HL-60 (cell line): ENCODE data around the gene KIF3C.
A peak's percentile ranks its signal among the peaks of the same experiment; 100 is the strongest.
"Not testable (repeated sequence)": the region's sequence is repeated elsewhere in the genome, so short reads cannot be mapped to it uniquely, and the experiment has no call there.

ENCODE experiments used
- DNase-seq, 2 experiments: peaks; one replicate each; pipeline ENCODE4 v3.0.0-alpha.2; 2010 to 2020; ENCODE audit warnings: low read depth in 1 of 2, low spot score in 1 of 2
- H3K27ac ChIP-seq: fragments of 250-450 bp; sonication (Bioruptor Pico); replicated peaks from 2 replicates; pipeline ENCODE4 v1.5.1; 2020; ENCODE audit warnings: mild to moderate bottlenecking, moderate library complexity
- H3K27me3 ChIP-seq: fragments of 250-450 bp; sonication (Bioruptor Pico); 2 replicates; pipeline ENCODE4 v1.5.1; 2021; ENCODE audit warnings: mild to moderate bottlenecking, moderate library complexity; ENCODE audit not compliant: insufficient read depth, poor library complexity, severe bottlenecking
- H3K4me3 ChIP-seq: replicated peaks from 2 replicates; pipeline ENCODE4 v1.5.1; 2011; ENCODE audit warnings: mild to moderate bottlenecking, control low read depth, low read length; ENCODE audit not compliant: insufficient read depth
- CTCF ChIP-seq: IDR thresholded peaks from one replicate; pipeline ENCODE4 v1.5.1; 2011; ENCODE audit warnings: low read length, control low read depth, inconsistent platforms; ENCODE audit not compliant: insufficient read depth
- GABPA ChIP-seq: IDR thresholded peaks from 2 replicates; pipeline ENCODE4 v1.6.1; 2012; ENCODE audit warnings: low read depth
- POLR2AphosphoS5 ChIP-seq: IDR thresholded peaks from 2 replicates; pipeline ENCODE4 v1.6.1; 2012; ENCODE audit warnings: low read depth
- REST ChIP-seq: IDR thresholded peaks from 2 replicates; pipeline ENCODE4 v1.6.1; 2012; ENCODE audit warnings: low read depth; ENCODE audit not compliant: insufficient replicate concordance
- SPI1 ChIP-seq: IDR thresholded peaks from 2 replicates; pipeline ENCODE4 v1.6.1; 2012; ENCODE audit warnings: low read depth, mild to moderate bottlenecking, borderline replicate concordance

Gene KIF3C

DNA sequence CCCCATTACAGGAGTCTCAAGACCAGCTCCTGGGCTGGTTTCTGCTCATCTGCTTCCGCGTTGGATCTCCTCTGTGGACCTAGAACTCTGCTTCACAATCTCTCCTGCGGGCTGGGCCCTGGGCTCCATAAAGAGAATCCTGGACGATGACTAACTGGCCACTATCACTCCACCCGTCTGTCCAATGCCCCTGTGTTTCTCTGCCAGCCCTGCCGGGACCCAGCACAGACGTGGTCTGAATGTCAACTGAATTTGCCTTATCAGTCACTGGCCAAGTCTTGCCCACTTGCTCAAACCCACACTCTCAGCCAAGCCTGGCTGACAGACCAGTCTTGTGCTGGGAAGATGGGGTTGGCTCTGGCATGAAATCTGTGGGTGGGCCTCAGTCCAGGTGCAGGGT, 17.4 kb downstream of the KIF3C start:
- DNase-seq = no peak
- Histone ChIP-seq H3K4me3 (no peak overlapping the region), H3K27ac (no peak overlapping the region), H3K27me3 (no peaks in the 10 kb centered on the region)
- TF ChIP-seq REST (no peak), GABPA (no peak)

GRCh38 chr2:25960920-25961319, 21.4 kb downstream of the KIF3C start:
- Histone ChIP-seq H3K4me3 (no peak overlapping the region), H3K27ac (no peak overlapping the region), H3K27me3 (no peaks in the 10 kb centered on the region)
- TF ChIP-seq REST (no peak), POLR2AphosphoS5 (peak; percentile 35; the same call in 1 of the 2 replicates), SPI1 (peak; percentile 95)
- DNase-seq = peak; percentile 53 to 82

- no peaks in the 10 kb centered on the region for H3K27me3 ChIP-seq
- TF ChIP-seq GABPA = no peak
- no peak for TF ChIP-seq REST
- TF ChIP-seq POLR2AphosphoS5 = no peak
- TF ChIP-seq CTCF = no peak
- no peak for TF ChIP-seq SPI1
- no peak for DNase-seq
- no peak overlapping the region for H3K4me3 ChIP-seq
- no peak overlapping the region for H3K27ac ChIP-seq
Measured at GRCh38 chr2:25960396-25960795, 21.9 kb downstream of the KIF3C start.

DNA sequence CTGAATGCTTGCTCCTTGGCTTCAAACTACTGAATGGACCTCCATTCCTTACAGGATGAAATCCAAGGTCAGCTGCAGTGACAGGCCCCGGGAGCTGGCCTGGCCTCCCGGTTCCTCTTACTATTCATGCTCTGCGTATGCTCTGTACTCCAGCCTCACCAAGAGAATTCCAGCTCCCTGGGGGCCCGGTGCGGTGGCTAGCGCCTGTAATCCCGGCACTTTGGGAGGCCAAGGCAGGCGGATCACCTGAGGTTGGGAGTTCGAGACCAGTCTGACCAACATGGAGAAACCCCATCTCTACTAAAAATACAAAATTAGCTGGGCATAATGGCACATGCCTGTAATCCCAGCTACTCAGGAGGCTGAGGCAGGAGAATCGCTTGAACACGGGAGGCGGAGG, 23.7 kb downstream of the KIF3C start:
- not testable (repeated sequence) for H3K27ac ChIP-seq, DNase-seq, H3K27me3 ChIP-seq, H3K4me3 ChIP-seq

GRCh38 chr2:25957743-25958142, 24.6 kb downstream of the KIF3C start:
- DNase-seq = no peak
- Histone ChIP-seq H3K27me3 (no peaks in the 10 kb centered on the region), H3K4me3 (no peak overlapping the region), H3K27ac (no peak overlapping the region)
- no peak for TF ChIP-seq POLR2AphosphoS5
- no peak for TF ChIP-seq REST
- no peak for TF ChIP-seq GABPA
- no peak for TF ChIP-seq SPI1
- no peak for TF ChIP-seq CTCF
